ENCODE data around the gene ATP2B1.

The ATP2B1 gene

GRCh38 chr12:89690925-89691324 lies 17.7 kb downstream of the ATP2B1 start:
- peaks cover 55% of the 10 kb centered on the region for H3K4me1 Mint-ChIP-seq

GRCh38 chr12:89689306-89689705 lies 19.3 kb downstream of the ATP2B1 start:
- H3K27ac Mint-ChIP-seq: no peak overlapping the region
- H3K9me3 Mint-ChIP-seq: peaks cover 6% of the 10 kb centered on the region
- DNase-seq (no peak), ATAC-seq (no peak)
- peaks cover 9% of the 10 kb centered on the region for H3K36me3 Mint-ChIP-seq (ENCODE audit: low read depth)
- H3K4me1 Mint-ChIP-seq: peaks cover 59% of the 10 kb centered on the region
- no peaks in the 10 kb centered on the region for H3K27me3 Mint-ChIP-seq
- no peak overlapping the region for H3K4me3 Mint-ChIP-seq

More at GRCh38 chr12:89690925-89691324, 17.7 kb downstream of the ATP2B1 start:
- Mint-ChIP-seq H3K27me3 (no peaks in the 10 kb centered on the region), H3K27ac (no peak overlapping the region), H3K4me3 (no peak overlapping the region), H3K9me3 (no peaks in the 10 kb centered on the region), H3K36me3 (ENCODE audit: low read depth) (peaks cover 5% of the 10 kb centered on the region)
- no peak for ATAC-seq
- no peak for DNase-seq

- H3K36me3 Mint-ChIP-seq (ENCODE audit: low read depth): peaks cover 30% of the 10 kb centered on the region
- DNase-seq: no peak
- peaks cover 25% of the 10 kb centered on the region for H3K9me3 Mint-ChIP-seq
- no peak overlapping the region for H3K27ac Mint-ChIP-seq
- peaks cover 50% of the 10 kb centered on the region for H3K4me1 Mint-ChIP-seq
- ATAC-seq: no peak
- no peak overlapping the region for H3K4me3 Mint-ChIP-seq
- no peaks in the 10 kb centered on the region for H3K27me3 Mint-ChIP-seq
These were observed 22.3 kb downstream of the ATP2B1 start for GRCh38 chr12:89686311-89686710.

GRCh38 chr12:89685363-89685972 lies 23.2 kb downstream of the ATP2B1 start:
- peaks cover 37% of the 10 kb centered on the region for H3K36me3 Mint-ChIP-seq (ENCODE audit: low read depth)
- DNase-seq: no peak
- ATAC-seq: no peak
- peaks cover 32% of the 10 kb centered on the region for H3K9me3 Mint-ChIP-seq
- peaks cover 46% of the 10 kb centered on the region for H3K4me1 Mint-ChIP-seq
- H3K27me3 Mint-ChIP-seq: no peaks in the 10 kb centered on the region
- no peak overlapping the region for H3K4me3 Mint-ChIP-seq
- H3K27ac Mint-ChIP-seq: no peak overlapping the region

GRCh38 chr12:89684136-89684535 lies 24.5 kb downstream of the ATP2B1 start:
- Mint-ChIP-seq H3K27ac (no peak overlapping the region), H3K36me3 (ENCODE audit: low read depth) (peaks cover 43% of the 10 kb centered on the region), H3K4me1 (peaks cover 52% of the 10 kb centered on the region)

GRCh38 chr12:89682284-89682683 lies 26.4 kb downstream of the ATP2B1 start:
- peaks cover 57% of the 10 kb centered on the region for H3K4me1 Mint-ChIP-seq
- ATAC-seq: no peak
- peaks cover 46% of the 10 kb centered on the region for H3K36me3 Mint-ChIP-seq (ENCODE audit: low read depth)

More at GRCh38 chr12:89684136-89684535, 24.5 kb downstream of the ATP2B1 start:
- DNase-seq (no peak), ATAC-seq (no peak)
- H3K27me3 Mint-ChIP-seq: no peaks in the 10 kb centered on the region
- H3K4me3 Mint-ChIP-seq: no peak overlapping the region
- peaks cover 44% of the 10 kb centered on the region for H3K9me3 Mint-ChIP-seq

GRCh38 chr12:89680409-89680808 lies 28.2 kb downstream of the ATP2B1 start:
- Mint-ChIP-seq H3K4me3 (no peak overlapping the region), H3K27ac (no peak overlapping the region), H3K27me3 (no peaks in the 10 kb centered on the region), H3K4me1 (peaks cover 62% of the 10 kb centered on the region), H3K9me3 (peaks cover 43% of the 10 kb centered on the region), H3K36me3 (ENCODE audit: low read depth) (peaks cover 41% of the 10 kb centered on the region)
- DNase-seq (no peak), ATAC-seq (no peak)

More at GRCh38 chr12:89682284-89682683, 26.4 kb downstream of the ATP2B1 start:
- Mint-ChIP-seq H3K27ac (no peak overlapping the region), H3K4me3 (no peak overlapping the region), H3K27me3 (no peaks in the 10 kb centered on the region), H3K9me3 (peaks cover 44% of the 10 kb centered on the region)
- DNase-seq: no peak

GRCh38 chr12:89679631-89680030 lies 29.0 kb downstream of the ATP2B1 start:
- peaks cover 61% of the 10 kb centered on the region for H3K4me1 Mint-ChIP-seq
- no peaks in the 10 kb centered on the region for H3K27me3 Mint-ChIP-seq
- no peak for DNase-seq
- no peak overlapping the region for H3K4me3 Mint-ChIP-seq
- ATAC-seq: no peak
- no peak overlapping the region for H3K27ac Mint-ChIP-seq
- peaks cover 41% of the 10 kb centered on the region for H3K36me3 Mint-ChIP-seq (ENCODE audit: low read depth)
- H3K9me3 Mint-ChIP-seq: peaks cover 38% of the 10 kb centered on the region

GRCh38 chr12:89678225-89678624 lies 30.4 kb downstream of the ATP2B1 start:
- H3K27ac Mint-ChIP-seq: no peak overlapping the region
- peak; percentile 43 for ATAC-seq
- H3K9me3 Mint-ChIP-seq: peaks cover 35% of the 10 kb centered on the region
- H3K27me3 Mint-ChIP-seq: no peaks in the 10 kb centered on the region
- H3K36me3 Mint-ChIP-seq (ENCODE audit: low read depth): peaks cover 33% of the 10 kb centered on the region
- peaks cover 67% of the 10 kb centered on the region for H3K4me1 Mint-ChIP-seq
- DNase-seq: no peak
- no peak overlapping the region for H3K4me3 Mint-ChIP-seq

- H3K4me1 Mint-ChIP-seq: peaks cover 71% of the 10 kb centered on the region
- H3K4me3 Mint-ChIP-seq: no peak overlapping the region
- peaks cover 22% of the 10 kb centered on the region for H3K36me3 Mint-ChIP-seq (ENCODE audit: low read depth)
These were observed 31.7 kb downstream of the ATP2B1 start for GRCh38 chr12:89676930-89677329.

GRCh38 chr12:89674326-89674942 lies 34.2 kb downstream of the ATP2B1 start:
- ATAC-seq: no peak
- Mint-ChIP-seq H3K36me3 (ENCODE audit: low read depth) (peaks cover 8% of the 10 kb centered on the region), H3K9me3 (peaks cover 1% of the 10 kb centered on the region), H3K27me3 (no peaks in the 10 kb centered on the region), H3K4me3 (no peak overlapping the region), H3K27ac (no peak overlapping the region), H3K4me1 (peaks cover 70% of the 10 kb centered on the region)
- DNase-seq: no peak

More at GRCh38 chr12:89676930-89677329, 31.7 kb downstream of the ATP2B1 start:
- H3K27ac Mint-ChIP-seq: peak overlapping the region; percentile 2
- peaks cover 22% of the 10 kb centered on the region for H3K9me3 Mint-ChIP-seq
- no peak for ATAC-seq
- no peak for DNase-seq
- no peaks in the 10 kb centered on the region for H3K27me3 Mint-ChIP-seq

GRCh38 chr12:89673603-89674002 lies 35.0 kb downstream of the ATP2B1 start:
- H3K27me3 Mint-ChIP-seq: no peaks in the 10 kb centered on the region
- H3K4me1 Mint-ChIP-seq: peaks cover 71% of the 10 kb centered on the region
- no peak overlapping the region for H3K27ac Mint-ChIP-seq
- ATAC-seq: no peak
- H3K4me3 Mint-ChIP-seq: no peak overlapping the region
- no peak for DNase-seq
- peaks cover 12% of the 10 kb centered on the region for H3K36me3 Mint-ChIP-seq (ENCODE audit: low read depth)
- H3K9me3 Mint-ChIP-seq: no peaks in the 10 kb centered on the region

- Mint-ChIP-seq H3K36me3 (ENCODE audit: low read depth) (peaks cover 16% of the 10 kb centered on the region), H3K27ac (no peak overlapping the region), H3K9me3 (no peaks in the 10 kb centered on the region), H3K4me3 (no peak overlapping the region), H3K4me1 (peaks cover 69% of the 10 kb centered on the region), H3K27me3 (no peaks in the 10 kb centered on the region)
- DNase-seq (no peak), ATAC-seq (no peak)
These were observed 36.1 kb downstream of the ATP2B1 start for GRCh38 chr12:89672589-89672979.

- Mint-ChIP-seq H3K4me3 (no peak overlapping the region), H3K27me3 (no peaks in the 10 kb centered on the region), H3K4me1 (peaks cover 71% of the 10 kb centered on the region), H3K9me3 (no peaks in the 10 kb centered on the region), H3K36me3 (ENCODE audit: low read depth) (peaks cover 18% of the 10 kb centered on the region), H3K27ac (no peak overlapping the region)
- ATAC-seq (no peak), DNase-seq (no peak)
These were observed 37.2 kb downstream of the ATP2B1 start for GRCh38 chr12:89671469-89671868.

- H3K27me3 Mint-ChIP-seq: no peaks in the 10 kb centered on the region
- H3K9me3 Mint-ChIP-seq: no peaks in the 10 kb centered on the region
- no peak overlapping the region for H3K4me3 Mint-ChIP-seq
- H3K27ac Mint-ChIP-seq: no peak overlapping the region
- DNase-seq: no peak
- H3K36me3 Mint-ChIP-seq (ENCODE audit: low read depth): peaks cover 18% of the 10 kb centered on the region
- ATAC-seq: no peak
- H3K4me1 Mint-ChIP-seq: peaks cover 74% of the 10 kb centered on the region
These were observed 39.4 kb downstream of the ATP2B1 start for GRCh38 chr12:89669197-89669596.
